ENCODE results near the gene CD47.

CD47 gene

GRCh38 chr3:108133858-108134554 is 43.2 kb upstream of the CD47 start:
- Histone ChIP-seq H4K91ac (ENCODE audit: low read depth, low read length, poor library complexity) (no peak overlapping the region), H2BK5ac (ENCODE audit: low read length) (no peak overlapping the region), H2AK5ac (ENCODE audit: low read depth, low read length) (no peak overlapping the region), H3K27ac (replicated peaks; ENCODE audit: low read length) (no peak overlapping the region), H3K9ac (ENCODE audit: low read depth, low read length, poor library complexity) (no peak overlapping the region), H3K4ac (ENCODE audit: low read length) (no peak overlapping the region), H2AFZ (ENCODE audit: low read length) (no peak overlapping the region), H3K27me3 (ENCODE audit: control insufficient read depth in 3 of 3, insufficient read depth in 3 of 3, low read depth in 1 of 3, low read length in 3 of 3) (no peaks in the 10 kb centered on the region), H3K4me3 (ENCODE audit: low read length in 2 of 2) (no peak overlapping the region), H3K4me1 (ENCODE audit: control insufficient read depth in 2 of 2, insufficient read depth in 1 of 2, low read depth in 1 of 2, low read length in 2 of 2) (peaks cover 4 to 15% of the 10 kb centered on the region in 2 donors), H3K18ac (ENCODE audit: low read length) (no peak overlapping the region), H3K9me3 (replicated peaks in 1 of 2; ENCODE audit: control insufficient read depth in 2 of 2, insufficient read depth in 1 of 2, low read depth in 1 of 2, low read length in 2 of 2) (no peaks in the 10 kb centered on the region), H2BK120ac (ENCODE audit: low read depth, low read length) (no peak overlapping the region), H3K36me3 (replicated peaks in 1 of 2; ENCODE audit: control insufficient read depth in 2 of 2, insufficient read depth in 2 of 2, low read length in 2 of 2) (no peaks in the 10 kb centered on the region), H4K8ac (ENCODE audit: low read depth, low read length) (no peak overlapping the region), H2BK12ac (ENCODE audit: low read length) (no peak overlapping the region), H3K79me1 (ENCODE audit: low read depth, low read length) (no peaks in the 10 kb centered on the region), H3K4me2 (ENCODE audit: insufficient read depth, low read length, poor library complexity, severe bottlenecking) (no peak overlapping the region), H3K14ac (ENCODE audit: low read length) (no peak overlapping the region), H3K23ac (ENCODE audit: low read depth, low read length, poor library complexity) (no peak overlapping the region), H2BK15ac (ENCODE audit: low read length) (no peak overlapping the region)
- no peak for DNase-seq (ENCODE audit: low spot score)
- WGBS, 2 donors (ENCODE audit: extremely low coverage in 2 of 2, insufficient read length in 2 of 2, insufficient replicate concordance in 1 of 2): no CpG with 5 or more reads among the region's 5 CpGs

DNA sequence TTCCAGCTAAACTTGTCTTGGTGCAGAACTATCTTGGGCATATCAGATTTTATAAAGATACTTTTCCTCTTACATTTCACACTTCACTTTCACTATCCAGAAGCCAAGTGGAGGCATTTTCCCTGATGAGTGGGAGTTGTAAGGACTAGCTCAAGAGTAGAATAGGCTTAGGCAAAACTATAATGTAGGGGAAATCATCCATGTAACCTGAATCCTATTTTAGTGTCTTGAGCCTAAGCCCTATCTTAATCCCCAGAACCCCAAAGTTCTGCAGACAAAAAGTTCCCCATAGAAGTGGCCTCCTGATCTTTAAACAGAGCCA is 42.2 kb upstream of the CD47 start:
- Histone ChIP-seq H3K4ac (ENCODE audit: low read length) (no peak overlapping the region), H3K27me3 (ENCODE audit: control insufficient read depth in 3 of 3, insufficient read depth in 3 of 3, low read depth in 1 of 3, low read length in 3 of 3) (no peaks in the 10 kb centered on the region), H3K36me3 (replicated peaks in 1 of 2; ENCODE audit: control insufficient read depth in 2 of 2, insufficient read depth in 2 of 2, low read length in 2 of 2) (no peaks in the 10 kb centered on the region), H3K14ac (ENCODE audit: low read length) (no peak overlapping the region), H2BK5ac (ENCODE audit: low read length) (no peak overlapping the region), H4K91ac (ENCODE audit: low read depth, low read length, poor library complexity) (no peak overlapping the region), H2AFZ (ENCODE audit: low read length) (no peak overlapping the region), H3K4me3 (ENCODE audit: low read length in 2 of 2) (no peak overlapping the region), H2BK12ac (ENCODE audit: low read length) (no peak overlapping the region), H2BK120ac (ENCODE audit: low read depth, low read length) (no peak overlapping the region), H2BK15ac (ENCODE audit: low read length) (no peak overlapping the region), H3K79me1 (ENCODE audit: low read depth, low read length) (no peaks in the 10 kb centered on the region), H3K23ac (ENCODE audit: low read depth, low read length, poor library complexity) (no peak overlapping the region), H2AK5ac (ENCODE audit: low read depth, low read length) (no peak overlapping the region), H3K9me3 (replicated peaks in 1 of 2; ENCODE audit: control insufficient read depth in 2 of 2, insufficient read depth in 1 of 2, low read depth in 1 of 2, low read length in 2 of 2) (no peaks in the 10 kb centered on the region), H3K9ac (ENCODE audit: low read depth, low read length, poor library complexity) (no peak overlapping the region), H3K4me1 (ENCODE audit: control insufficient read depth in 2 of 2, insufficient read depth in 1 of 2, low read depth in 1 of 2, low read length in 2 of 2) (peaks cover 4 to 15% of the 10 kb centered on the region in 2 donors), H4K8ac (ENCODE audit: low read depth, low read length) (no peak overlapping the region), H3K4me2 (ENCODE audit: insufficient read depth, low read length, poor library complexity, severe bottlenecking) (no peak overlapping the region), H3K27ac (replicated peaks; ENCODE audit: low read length) (no peak overlapping the region), H3K18ac (ENCODE audit: low read length) (no peak overlapping the region)
- no peak for DNase-seq (ENCODE audit: low spot score)

DNA sequence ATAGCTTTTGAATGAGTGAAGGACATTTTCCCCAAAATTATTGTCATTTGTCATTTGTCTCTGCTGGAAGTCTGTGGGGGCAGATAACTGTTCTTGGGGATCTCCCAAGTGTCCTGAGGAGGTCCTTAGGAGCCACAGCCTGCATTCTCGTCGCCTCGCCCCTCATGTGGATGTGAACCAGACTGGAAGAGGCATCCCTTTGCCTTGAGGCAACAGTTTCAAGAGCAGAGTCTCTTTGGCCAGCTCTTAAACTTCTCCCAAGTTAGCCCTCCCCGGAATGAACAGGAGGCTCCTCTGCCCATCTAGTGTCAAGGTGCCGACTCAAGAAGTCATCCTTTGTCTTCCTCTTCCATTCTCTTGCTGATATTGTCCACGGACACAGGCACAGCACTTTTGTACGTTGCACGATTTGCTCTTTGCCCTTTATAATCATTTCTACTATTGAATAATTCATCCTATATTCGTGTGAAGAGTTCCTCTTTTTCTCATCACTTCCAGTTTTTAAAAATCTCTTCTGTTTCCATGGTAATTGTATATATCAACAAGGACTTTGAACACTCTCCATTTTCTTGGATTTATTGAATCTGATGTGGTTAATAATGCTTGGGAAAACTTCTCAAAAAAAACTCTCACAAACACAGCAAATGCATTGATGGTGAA is 40.8 kb upstream of the CD47 start:
- Histone ChIP-seq H3K4me3 (ENCODE audit: low read length in 2 of 2) (no peak overlapping the region), H4K8ac (ENCODE audit: low read depth, low read length) (no peak overlapping the region), H4K91ac (ENCODE audit: low read depth, low read length, poor library complexity) (no peak overlapping the region), H2AFZ (ENCODE audit: low read length) (peak overlapping the region; percentile 23), H3K4me2 (ENCODE audit: insufficient read depth, low read length, poor library complexity, severe bottlenecking) (no peak overlapping the region), H3K4ac (ENCODE audit: low read length) (no peak overlapping the region), H3K27ac (replicated peaks; ENCODE audit: low read length) (no peak overlapping the region), H3K4me1 (ENCODE audit: control insufficient read depth in 2 of 2, insufficient read depth in 1 of 2, low read depth in 1 of 2, low read length in 2 of 2) (peaks cover 2 to 17% of the 10 kb centered on the region in 2 donors), H3K27me3 (ENCODE audit: control insufficient read depth in 3 of 3, insufficient read depth in 3 of 3, low read depth in 1 of 3, low read length in 3 of 3) (no peaks in the 10 kb centered on the region), H2BK120ac (ENCODE audit: low read depth, low read length) (no peak overlapping the region), H2BK15ac (ENCODE audit: low read length) (no peak overlapping the region), H3K23ac (ENCODE audit: low read depth, low read length, poor library complexity) (no peak overlapping the region), H3K36me3 (replicated peaks in 1 of 2; ENCODE audit: control insufficient read depth in 2 of 2, insufficient read depth in 2 of 2, low read length in 2 of 2) (no peaks in the 10 kb centered on the region), H3K9ac (ENCODE audit: low read depth, low read length, poor library complexity) (no peak overlapping the region), H3K9me3 (replicated peaks in 1 of 2; ENCODE audit: control insufficient read depth in 2 of 2, insufficient read depth in 1 of 2, low read depth in 1 of 2, low read length in 2 of 2) (no peaks in the 10 kb centered on the region), H2BK5ac (ENCODE audit: low read length) (no peak overlapping the region), H3K18ac (ENCODE audit: low read length) (peak overlapping the region; percentile 52), H2BK12ac (ENCODE audit: low read length) (no peak overlapping the region), H2AK5ac (ENCODE audit: low read depth, low read length) (no peak overlapping the region), H3K79me1 (ENCODE audit: low read depth, low read length) (no peaks in the 10 kb centered on the region), H3K14ac (ENCODE audit: low read length) (no peak overlapping the region)
- WGBS, 2 donors (ENCODE audit: extremely low coverage in 2 of 2, insufficient read length in 2 of 2, insufficient replicate concordance in 1 of 2): no CpG with 5 or more reads among the region's 9 CpGs
- DNase-seq (ENCODE audit: low spot score): no peak

DNA sequence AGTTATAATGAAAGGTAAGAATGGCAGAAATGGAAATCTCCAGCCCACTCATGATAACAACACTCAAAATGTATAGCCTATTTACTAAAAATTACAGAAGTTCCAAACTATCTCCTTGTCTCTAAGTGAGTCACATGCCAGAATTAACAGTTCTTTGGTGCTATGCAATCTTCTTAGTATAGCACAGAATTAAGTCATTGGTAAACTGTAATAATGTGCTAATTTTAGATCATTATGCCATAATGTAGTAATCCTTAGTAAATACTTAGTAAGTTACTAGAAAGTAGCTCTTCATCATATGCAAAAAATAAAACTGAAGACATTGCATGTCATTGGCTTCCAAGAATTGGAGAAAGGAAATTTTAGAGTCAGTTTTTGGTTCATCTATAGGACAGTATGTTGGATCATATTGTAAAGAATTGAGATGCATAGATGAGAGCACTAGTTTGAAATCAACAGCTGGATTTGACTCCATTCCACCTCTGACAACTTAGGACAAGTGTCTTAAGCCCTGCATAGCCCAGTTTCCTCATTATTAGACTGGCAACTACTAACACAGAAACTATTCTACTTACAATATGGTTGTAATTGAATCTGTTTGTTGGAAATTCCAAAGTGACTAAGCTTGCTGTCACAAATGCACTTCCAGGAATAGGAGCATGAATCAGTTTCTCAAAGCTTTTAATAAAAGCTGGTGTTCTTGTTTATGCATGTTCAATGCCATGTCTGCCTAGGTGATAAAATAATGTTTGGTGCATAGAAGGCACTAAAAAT is 40.1 kb upstream of the CD47 start:
- Histone ChIP-seq H3K79me1 (ENCODE audit: low read depth, low read length) (no peaks in the 10 kb centered on the region), H3K36me3 (replicated peaks in 1 of 2; ENCODE audit: control insufficient read depth in 2 of 2, insufficient read depth in 2 of 2, low read length in 2 of 2) (no peaks in the 10 kb centered on the region)

More for the DNA sequence above, 40.1 kb upstream of the CD47 start:
- Histone ChIP-seq H3K27me3 (ENCODE audit: control insufficient read depth in 3 of 3, insufficient read depth in 3 of 3, low read depth in 1 of 3, low read length in 3 of 3) (no peaks in the 10 kb centered on the region), H4K8ac (ENCODE audit: low read depth, low read length) (no peak overlapping the region), H3K4me1 (ENCODE audit: control insufficient read depth in 2 of 2, insufficient read depth in 1 of 2, low read depth in 1 of 2, low read length in 2 of 2) (peaks cover 4 to 19% of the 10 kb centered on the region in 2 donors), H3K23ac (ENCODE audit: low read depth, low read length, poor library complexity) (no peak overlapping the region), H2BK12ac (ENCODE audit: low read length) (no peak overlapping the region), H4K91ac (ENCODE audit: low read depth, low read length, poor library complexity) (no peak overlapping the region), H2AK5ac (ENCODE audit: low read depth, low read length) (no peak overlapping the region), H3K9ac (ENCODE audit: low read depth, low read length, poor library complexity) (no peak overlapping the region), H3K4me3 (ENCODE audit: low read length in 2 of 2) (no peak overlapping the region), H2BK15ac (ENCODE audit: low read length) (no peak overlapping the region), H2BK5ac (ENCODE audit: low read length) (no peak overlapping the region), H3K14ac (ENCODE audit: low read length) (no peak overlapping the region), H3K4ac (ENCODE audit: low read length) (no peak overlapping the region), H3K9me3 (replicated peaks in 1 of 2; ENCODE audit: control insufficient read depth in 2 of 2, insufficient read depth in 1 of 2, low read depth in 1 of 2, low read length in 2 of 2) (no peaks in the 10 kb centered on the region), H3K18ac (ENCODE audit: low read length) (no peak overlapping the region), H2AFZ (ENCODE audit: low read length) (no peak overlapping the region), H3K4me2 (ENCODE audit: insufficient read depth, low read length, poor library complexity, severe bottlenecking) (no peak overlapping the region), H3K27ac (replicated peaks; ENCODE audit: low read length) (no peak overlapping the region), H2BK120ac (ENCODE audit: low read depth, low read length) (no peak overlapping the region)
- DNase-seq (ENCODE audit: low spot score): no peak
